HG03521 (cell line): ENCODE data around the gene KCNN1.
"Not testable (repeated sequence)": the region's sequence is repeated elsewhere in the genome, so short reads cannot be mapped to it uniquely, and the experiment has no call there.

Experiments used
- ATAC-seq: cut with Tn5 transposase; IDR thresholded peaks from one replicate; pipeline ENCODE4 v1.9.1; 2021; ENCODE audit warnings: mild to moderate bottlenecking, moderate library complexity; ENCODE audit not compliant: unreplicated experiment

KCNN1 gene

DNA sequence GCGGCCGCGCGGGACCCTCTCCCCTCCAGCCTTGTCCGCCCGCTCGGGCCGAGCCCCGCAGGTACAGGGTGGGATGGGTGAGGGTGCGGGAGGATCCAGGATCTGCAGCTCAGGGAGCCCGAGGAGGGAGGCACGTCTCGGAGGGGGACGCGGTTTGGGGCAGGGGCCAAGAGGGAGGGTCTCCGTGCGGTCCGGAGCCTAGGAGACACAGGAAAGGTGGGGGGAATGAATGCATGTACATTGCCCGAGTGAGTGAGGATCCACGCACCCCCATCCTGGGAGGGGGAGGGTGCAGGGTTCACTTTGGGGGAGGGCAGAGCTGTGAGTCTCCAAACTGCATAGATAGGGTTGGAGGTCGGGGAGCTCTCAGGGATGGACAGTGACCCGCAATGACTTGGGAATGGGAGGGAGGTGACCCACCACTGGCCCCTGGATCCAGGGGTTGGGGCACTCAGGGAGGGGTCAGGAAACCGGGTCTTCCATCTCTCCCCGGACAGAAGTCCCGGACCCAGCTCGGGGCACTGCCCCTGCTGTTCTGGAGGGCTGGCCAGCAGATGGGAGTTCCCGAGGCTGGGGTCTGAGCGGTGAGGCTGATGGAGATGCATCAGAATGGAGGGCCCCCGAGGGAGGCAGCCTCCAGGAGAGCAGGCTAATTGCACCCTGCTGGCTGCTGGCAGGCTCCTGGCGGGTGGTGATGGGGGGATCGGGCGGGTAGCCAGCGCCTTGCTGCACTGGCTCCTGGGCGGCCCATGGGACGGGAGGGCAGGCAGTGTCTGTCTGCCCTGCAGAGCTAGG is 547 bp downstream of the KCNN1 start:
- ATAC-seq = no peak

- ATAC-seq = no peak
Observed at GRCh38 chr19:17968362-17968761, 1.5 kb downstream of the KCNN1 start.

DNA sequence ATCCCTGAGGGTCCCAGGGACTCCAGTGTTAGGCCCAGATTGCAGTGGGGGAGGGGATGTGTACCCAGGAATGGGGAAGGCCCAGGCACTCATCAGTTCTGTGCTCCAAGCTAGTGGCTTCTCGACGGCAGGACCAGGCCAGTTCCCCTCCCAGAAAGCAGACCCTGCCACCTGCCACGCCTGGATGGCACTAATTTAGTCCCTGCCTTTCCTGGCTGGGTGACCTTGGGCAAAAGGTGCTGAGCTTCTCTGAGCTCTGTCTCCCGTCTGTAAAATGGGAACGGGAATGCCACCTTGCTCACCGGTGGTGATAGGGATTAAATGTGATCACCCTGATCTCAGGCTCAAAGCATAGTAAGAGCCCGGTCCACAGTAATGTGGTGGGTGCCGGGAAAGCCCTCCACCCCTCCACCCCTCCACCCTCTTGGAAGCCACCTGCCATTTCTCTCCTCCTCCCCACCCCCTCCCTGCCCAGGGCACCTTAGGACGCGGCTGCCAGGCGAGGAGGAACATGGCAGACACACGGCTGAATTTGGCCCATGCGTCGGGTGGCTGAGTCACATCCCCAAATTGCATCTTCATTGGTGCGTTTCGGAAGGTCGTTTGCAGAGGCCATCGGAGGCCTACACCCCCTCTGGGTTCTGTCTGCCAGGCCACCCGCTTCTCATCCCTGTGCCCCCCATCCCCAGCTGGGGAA is 2.3 kb downstream of the KCNN1 start:
- no peak for ATAC-seq

DNA sequence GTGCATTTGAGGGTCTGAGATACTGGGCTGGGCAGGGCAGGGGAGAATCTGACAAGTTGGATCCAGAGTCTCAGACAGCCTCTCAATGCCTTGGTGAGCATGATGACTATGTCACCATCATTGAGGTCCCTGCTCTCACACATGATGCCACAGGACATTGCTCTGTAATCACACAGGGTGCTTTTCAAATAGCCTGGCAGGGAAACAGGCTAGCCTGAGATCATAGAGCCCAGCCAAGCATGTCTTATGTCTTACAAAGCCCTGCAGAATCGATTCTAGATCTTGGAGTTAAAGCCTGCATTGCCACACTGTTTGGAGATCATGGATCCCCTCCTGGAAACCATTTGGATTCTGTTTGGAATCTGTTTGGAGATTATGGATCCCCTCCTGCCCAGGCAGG is 5.3 kb downstream of the KCNN1 start:
- ATAC-seq = no peak

GRCh38 chr19:17973759-17974158 is 6.9 kb downstream of the KCNN1 start:
- no peak for ATAC-seq

- ATAC-seq = no peak
Observed at GRCh38 chr19:17974551-17974950, 7.6 kb downstream of the KCNN1 start.

GRCh38 chr19:17975032-17975431 is 8.1 kb downstream of the KCNN1 start:
- ATAC-seq = no peak

DNA sequence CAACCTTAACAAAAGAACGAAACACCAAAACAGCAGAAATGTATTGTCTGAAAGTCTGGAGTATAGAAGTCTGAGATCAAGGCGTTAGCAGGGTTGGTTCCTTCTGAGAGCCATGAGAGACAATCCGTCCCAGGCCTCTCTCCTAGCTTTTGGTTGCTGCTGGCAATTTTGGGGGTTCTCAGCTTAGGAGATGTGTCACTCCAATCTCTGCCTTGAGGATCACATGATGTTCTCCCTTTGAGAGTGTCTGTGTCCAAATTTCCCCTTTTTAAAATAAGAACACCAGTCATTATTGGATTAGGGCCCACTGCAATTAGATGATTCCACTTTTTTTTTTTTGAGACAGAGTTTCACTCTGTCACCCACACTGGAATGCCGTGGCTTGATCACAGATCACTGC is 10.1 kb downstream of the KCNN1 start:
- no peak for ATAC-seq

GRCh38 chr19:17977488-17977887 is 10.6 kb downstream of the KCNN1 start:
- no peak for ATAC-seq

GRCh38 chr19:17981611-17982010 is 14.7 kb downstream of the KCNN1 start:
- ATAC-seq = no peak

GRCh38 chr19:17982430-17982829 is 15.5 kb downstream of the KCNN1 start:
- no peak for ATAC-seq

GRCh38 chr19:17985037-17985818 is 18.3 kb downstream of the KCNN1 start:
- no peak for ATAC-seq

DNA sequence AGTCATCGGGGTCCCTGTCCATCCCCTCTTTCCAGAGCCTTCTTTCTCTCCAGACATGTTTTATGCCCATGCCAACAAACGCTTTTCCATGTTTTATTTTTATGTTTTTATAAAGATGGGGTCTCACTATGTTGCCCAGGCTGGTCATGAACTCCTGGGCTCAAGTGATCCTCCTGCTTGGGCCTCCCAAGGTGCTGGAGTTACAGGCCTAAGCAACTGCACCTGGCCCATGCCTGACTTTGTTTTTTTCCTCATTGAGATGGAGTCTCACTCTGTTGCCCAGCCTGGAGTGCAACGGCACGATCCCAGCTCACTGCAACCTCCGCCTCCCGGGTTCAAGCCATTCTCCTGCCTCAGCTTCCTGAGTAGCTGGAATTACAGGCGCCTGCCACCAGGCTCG is 19.7 kb downstream of the KCNN1 start:
- ATAC-seq = not testable (repeated sequence)

GRCh38 chr19:17988161-17988560 is 21.3 kb downstream of the KCNN1 start:
- ATAC-seq = no peak

GRCh38 chr19:17989425-17990094 is 22.7 kb downstream of the KCNN1 start:
- ATAC-seq = no peak

DNA sequence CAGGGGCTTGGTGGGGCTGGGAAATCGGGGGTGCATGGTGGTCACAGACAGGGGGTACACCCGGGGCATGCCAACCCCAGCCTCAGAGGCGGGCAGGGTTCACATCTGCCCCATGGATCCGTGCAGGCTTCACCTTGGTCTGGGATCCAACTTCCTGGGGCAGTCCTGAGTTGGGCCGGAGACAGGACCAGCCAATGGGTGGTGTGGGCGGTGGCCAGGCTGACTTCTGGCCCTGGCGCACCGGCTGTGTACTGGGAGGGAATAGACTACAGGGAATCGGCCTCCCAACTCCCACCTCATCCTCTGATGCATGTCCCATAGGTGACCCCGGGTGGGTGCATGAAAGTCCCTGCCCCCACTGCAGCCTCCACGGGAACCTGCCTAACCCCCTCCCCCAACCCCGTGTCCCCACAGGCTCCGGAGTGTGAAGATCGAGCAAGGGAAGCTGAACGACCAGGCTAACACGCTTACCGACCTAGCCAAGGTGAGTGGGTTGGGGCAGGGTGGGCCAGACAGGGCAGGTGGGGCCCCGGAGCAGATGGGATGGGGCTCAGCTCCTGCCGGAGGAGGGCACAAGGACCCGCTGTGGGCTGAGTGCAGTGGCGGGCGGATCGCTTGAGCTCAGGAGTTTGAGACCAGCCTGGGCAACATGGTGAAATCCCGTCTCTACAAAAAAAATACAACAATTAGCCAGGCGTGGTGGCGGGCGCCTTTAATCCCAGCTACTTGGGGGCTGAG is 26.3 kb downstream of the KCNN1 start:
- no peak for ATAC-seq

DNA sequence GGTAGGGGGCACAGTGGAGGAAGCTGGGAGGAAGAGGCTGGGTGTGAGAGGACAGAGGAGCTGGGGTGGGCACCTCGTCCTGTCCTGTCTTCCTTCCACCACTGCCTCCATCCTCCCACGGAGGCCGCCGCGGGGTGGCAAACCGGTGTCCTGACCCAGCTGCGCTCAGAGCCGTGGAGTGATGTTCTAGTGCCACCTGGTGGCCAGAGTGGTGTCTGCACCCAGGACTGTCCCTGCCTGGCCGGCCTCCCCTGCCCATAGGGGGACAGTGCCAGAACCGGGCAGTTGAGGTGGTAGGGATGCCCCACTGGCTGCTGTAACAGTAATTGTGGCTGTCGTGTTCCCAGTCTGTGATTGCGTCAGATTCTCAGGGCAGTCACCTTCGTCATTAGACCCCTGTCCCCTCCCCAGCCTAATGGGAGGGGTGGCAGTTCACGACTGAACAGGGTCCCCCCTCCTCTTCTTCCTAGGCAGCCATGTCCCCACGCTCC is 30.0 kb downstream of the KCNN1 start:
- ATAC-seq = no peak

DNA sequence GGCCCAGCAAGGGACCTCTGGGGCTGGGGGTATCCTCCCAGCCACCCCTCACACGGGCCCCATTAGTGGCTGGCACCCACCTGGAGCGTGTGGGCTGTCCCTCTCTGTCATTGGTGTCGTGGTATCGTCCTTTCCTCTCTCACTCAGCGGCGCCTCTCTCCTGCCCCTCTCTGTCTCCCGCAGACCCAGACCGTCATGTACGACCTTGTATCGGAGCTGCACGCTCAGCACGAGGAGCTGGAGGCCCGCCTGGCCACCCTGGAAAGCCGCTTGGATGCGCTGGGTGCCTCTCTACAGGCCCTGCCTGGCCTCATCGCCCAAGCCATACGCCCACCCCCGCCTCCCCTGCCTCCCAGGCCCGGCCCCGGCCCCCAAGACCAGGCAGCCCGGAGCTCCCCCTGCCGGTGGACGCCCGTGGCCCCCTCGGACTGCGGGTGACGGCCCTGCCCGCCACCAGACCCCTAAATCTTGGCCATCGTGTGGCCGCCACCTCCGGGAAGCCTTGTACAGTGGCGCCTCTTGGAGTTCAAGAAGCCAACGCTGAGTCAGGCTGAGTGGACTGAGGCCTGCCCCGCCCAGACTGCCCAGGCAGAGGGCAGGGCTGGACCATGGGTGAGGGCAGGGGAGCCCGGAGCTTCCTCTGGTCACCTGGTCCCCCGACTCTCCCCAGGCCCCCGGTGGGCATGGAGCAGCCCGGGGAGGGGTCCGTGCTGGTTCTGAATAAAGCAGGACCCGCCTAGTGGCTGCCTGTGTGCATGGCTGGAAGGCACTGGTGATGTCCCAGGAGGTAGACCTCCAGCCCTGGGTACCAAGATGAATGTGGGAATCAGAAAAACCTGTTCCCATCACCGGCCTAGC is 31.3 kb downstream of the KCNN1 start:
- ATAC-seq = no peak

GRCh38 chr19:17998827-17999150 is 31.9 kb downstream of the KCNN1 start:
- ATAC-seq = no peak
